Progenitor cell of endocrine pancreas (in vitro differentiated cells): Measurements from ENCODE around the gene SNX21. TPM values are rescaled to one million over a fixed set of nuclear protein-coding genes. Genes with fewer than 3 reads are reported as not detected.
"Not testable (repeated sequence)": the region's sequence is repeated elsewhere in the genome, so short reads cannot be mapped to it uniquely, and the experiment has no call there.

Experiments
- DNase-seq: peaks from one replicate; pipeline ENCODE4 v3.0.0; 2021; ENCODE audit warnings: low spot score; ENCODE audit not compliant: unreplicated experiment
- H3K27ac Mint-ChIP-seq: 2 replicates; pipeline ENCODE4 v1.8.0; 2021; ENCODE audit warnings: mild to moderate bottlenecking, moderate library complexity, mixed read lengths
- H3K27me3 Mint-ChIP-seq: 2 replicates; pipeline ENCODE4 v1.8.0; 2021; ENCODE audit warnings: mixed read lengths
- H3K36me3 Mint-ChIP-seq: 2 replicates; pipeline ENCODE4 v1.8.0; 2022; ENCODE audit warnings: mixed read lengths; ENCODE audit not compliant: insufficient read depth
- H3K4me1 Mint-ChIP-seq: 2 replicates; pipeline ENCODE4 v1.8.0; 2021; ENCODE audit warnings: low read depth, mixed read lengths
- H3K4me3 Mint-ChIP-seq: 2 replicates; pipeline ENCODE4 v1.8.0; 2021; ENCODE audit warnings: low read depth, mild to moderate bottlenecking, moderate library complexity, mixed read lengths
- H3K9me3 Mint-ChIP-seq: 2 replicates; pipeline ENCODE4 v1.8.0; 2021; ENCODE audit warnings: low read depth, mixed read lengths
- total RNA-seq: library from RNA; stranded (reverse); gene quantifications from 2 replicates; pipeline ENCODE4 v1.2.1, GENCODE V29; 2021
- TF ChIP-seq, protein P1 (sequence below): fragments of 200-600 bp; sonication (generic); IDR thresholded peaks from one replicate; pipeline ENCODE4 v1.5.0; 2021; ENCODE audit warnings: antibody characterized with exemption, mild to moderate bottlenecking; ENCODE audit not compliant: unreplicated experiment

SNX21 gene
- total RNA-seq, 1 donor from 2014 or later = 13.1 TPM

DNA sequence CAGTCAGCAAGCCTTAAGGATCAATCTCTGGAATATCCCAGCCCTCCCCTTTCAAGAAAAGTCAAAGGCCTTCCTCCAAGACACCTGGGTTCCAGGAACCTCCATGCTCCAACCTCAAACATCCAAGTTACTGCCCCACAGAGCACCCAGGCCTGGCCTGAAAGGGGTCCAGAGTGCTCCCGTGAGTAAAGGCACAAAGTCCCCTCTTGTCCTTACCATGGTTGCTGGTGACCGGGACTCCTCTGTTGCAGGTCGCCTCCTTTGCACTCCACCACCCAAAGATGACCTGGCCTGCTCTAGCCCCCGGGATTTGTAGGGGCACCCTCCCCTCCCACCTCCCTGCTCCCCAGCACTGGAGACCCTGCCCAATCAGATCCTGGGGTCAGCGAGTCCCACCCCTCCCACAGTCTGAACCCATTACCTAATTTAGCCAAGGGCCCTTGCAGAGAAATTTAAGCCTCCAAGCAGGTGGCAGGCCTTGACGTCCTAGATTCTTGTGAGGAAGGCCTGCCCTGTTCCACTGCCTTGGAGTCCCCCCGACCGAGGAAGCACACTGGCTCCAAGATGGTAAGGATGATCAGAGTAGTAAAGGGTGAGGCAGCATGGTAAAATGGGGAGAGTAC is 6.5 kb upstream of the SNX21 start, which contains the start of gene TNNC2:
TNNC2 (minus strand) TSS at position 283 of the 623 bp plus-strand sequence; CDS start at position 219, 64 bp downstream.
- Mint-ChIP-seq H3K4me3 (no peak within 1 kb of the TSS), H3K36me3 (no peaks in the 10 kb centered on the region), H3K27ac (no peak within 1 kb of the TSS), H3K9me3 (no peaks in the 10 kb centered on the region), H3K27me3 (peaks cover 27% of the 10 kb centered on the region), H3K4me1 (no peaks in the 10 kb centered on the region)
- no peak for DNase-seq
- TF ChIP-seq, protein P1, sequence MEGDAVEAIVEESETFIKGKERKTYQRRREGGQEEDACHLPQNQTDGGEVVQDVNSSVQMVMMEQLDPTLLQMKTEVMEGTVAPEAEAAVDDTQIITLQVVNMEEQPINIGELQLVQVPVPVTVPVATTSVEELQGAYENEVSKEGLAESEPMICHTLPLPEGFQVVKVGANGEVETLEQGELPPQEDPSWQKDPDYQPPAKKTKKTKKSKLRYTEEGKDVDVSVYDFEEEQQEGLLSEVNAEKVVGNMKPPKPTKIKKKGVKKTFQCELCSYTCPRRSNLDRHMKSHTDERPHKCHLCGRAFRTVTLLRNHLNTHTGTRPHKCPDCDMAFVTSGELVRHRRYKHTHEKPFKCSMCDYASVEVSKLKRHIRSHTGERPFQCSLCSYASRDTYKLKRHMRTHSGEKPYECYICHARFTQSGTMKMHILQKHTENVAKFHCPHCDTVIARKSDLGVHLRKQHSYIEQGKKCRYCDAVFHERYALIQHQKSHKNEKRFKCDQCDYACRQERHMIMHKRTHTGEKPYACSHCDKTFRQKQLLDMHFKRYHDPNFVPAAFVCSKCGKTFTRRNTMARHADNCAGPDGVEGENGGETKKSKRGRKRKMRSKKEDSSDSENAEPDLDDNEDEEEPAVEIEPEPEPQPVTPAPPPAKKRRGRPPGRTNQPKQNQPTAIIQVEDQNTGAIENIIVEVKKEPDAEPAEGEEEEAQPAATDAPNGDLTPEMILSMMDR = no peak

DNA sequence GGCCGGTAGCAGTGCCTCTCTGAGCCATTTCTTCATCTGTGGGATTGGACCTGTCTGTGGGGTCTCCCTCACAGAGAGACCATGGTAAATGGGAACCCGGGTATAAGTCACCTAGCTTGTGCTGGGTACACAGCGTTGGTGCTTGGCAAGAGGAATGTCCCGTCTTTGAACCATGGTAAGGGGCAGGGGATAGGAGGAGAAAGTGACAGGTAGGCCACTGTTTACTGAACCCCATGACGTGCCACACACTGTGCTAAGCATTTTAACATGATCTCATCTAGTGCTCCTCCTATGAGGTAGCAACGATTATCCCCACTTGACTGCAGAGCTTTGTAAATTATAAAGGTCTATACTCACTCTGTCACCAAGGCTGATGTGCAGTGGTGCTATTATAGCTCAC is 5.9 kb upstream of the SNX21 start:
- Mint-ChIP-seq H3K4me1 (no peaks in the 10 kb centered on the region), H3K9me3 (no peaks in the 10 kb centered on the region), H3K27me3 (peaks cover 23% of the 10 kb centered on the region), H3K27ac (no peak overlapping the region), H3K4me3 (no peak overlapping the region), H3K36me3 (no peaks in the 10 kb centered on the region)
- TF ChIP-seq, protein P1 = no peak
- DNase-seq = no peak

DNA sequence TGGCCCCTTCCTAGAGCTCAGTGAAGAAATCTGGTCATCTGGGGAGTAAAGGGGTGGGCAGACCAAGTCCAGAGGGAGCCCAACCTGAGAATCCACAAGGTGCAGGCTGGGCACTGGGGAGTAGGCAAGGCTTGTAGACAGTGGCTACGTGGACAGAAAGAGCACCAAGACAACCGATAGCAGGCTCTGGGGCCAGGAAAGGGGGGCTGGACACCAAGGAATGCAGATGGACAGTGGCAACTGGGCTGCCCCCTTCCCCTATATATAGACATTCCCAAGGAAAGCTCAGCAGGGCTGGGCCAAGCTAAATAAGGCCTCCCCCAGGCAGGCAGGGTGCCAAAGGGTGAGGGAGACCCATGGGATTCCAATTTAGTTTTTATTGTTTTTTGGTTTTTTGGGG is 5.0 kb upstream of the SNX21 start:
- TF ChIP-seq, protein P1 = no peak
- Mint-ChIP-seq H3K27me3 (peaks cover 16% of the 10 kb centered on the region), H3K36me3 (no peaks in the 10 kb centered on the region), H3K4me3 (no peak overlapping the region), H3K9me3 (no peaks in the 10 kb centered on the region), H3K27ac (no peak overlapping the region), H3K4me1 (peaks cover 4% of the 10 kb centered on the region)
- no peak for DNase-seq

DNA sequence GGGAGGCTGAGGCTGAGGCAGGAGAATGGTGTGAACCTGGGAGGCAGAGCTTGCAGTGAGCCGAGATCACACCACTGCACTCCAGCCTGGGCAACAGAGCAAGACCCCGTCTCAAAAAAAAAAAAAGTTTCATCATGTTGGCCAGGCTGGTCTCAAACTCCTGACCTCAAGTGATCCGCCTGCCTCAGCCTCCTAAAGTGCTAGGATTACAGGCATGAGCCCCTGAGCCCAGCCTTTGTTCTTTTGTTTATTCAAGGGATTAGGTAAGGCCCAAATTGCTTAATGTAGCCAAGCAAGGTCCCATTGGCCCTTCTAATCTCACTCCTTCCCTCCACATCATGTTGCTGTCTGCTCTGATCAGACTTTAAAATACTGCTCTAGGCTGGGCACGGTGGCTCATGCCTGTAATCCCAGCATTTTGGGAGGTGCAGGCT is 3.9 kb upstream of the SNX21 start:
- H3K4me3 Mint-ChIP-seq, H3K9me3 Mint-ChIP-seq, H3K4me1 Mint-ChIP-seq, H3K27ac Mint-ChIP-seq, H3K36me3 Mint-ChIP-seq, H3K27me3 Mint-ChIP-seq, DNase-seq: not testable (repeated sequence)

DNA sequence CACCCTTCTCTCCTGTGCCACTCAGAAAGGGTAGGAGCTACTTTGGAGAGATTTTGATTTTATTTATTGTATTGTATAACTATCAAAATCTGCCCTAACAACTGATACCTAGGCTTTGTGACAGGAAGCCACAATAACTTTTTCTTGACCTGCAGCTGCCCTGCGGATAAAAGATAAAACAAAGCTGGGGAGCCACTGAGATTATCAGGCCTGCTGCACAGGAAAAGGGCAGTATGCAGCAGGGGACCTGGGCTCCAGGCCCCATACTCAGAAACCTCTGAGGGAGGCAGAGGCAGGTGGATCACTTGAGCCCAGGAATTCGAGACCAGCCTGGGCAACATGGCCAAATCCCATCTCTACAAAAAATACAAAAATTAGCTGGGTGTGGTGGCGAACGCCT is 980 bp upstream of the SNX21 start:
- TF ChIP-seq, protein P1 = no peak
- Mint-ChIP-seq H3K4me3 (peak overlapping the region; percentile 68), H3K4me1 (peaks cover 4% of the 10 kb centered on the region), H3K27me3 (peaks cover 3% of the 10 kb centered on the region), H3K27ac (peak overlapping the region; percentile 86), H3K36me3 (peaks cover 2% of the 10 kb centered on the region), H3K9me3 (no peaks in the 10 kb centered on the region)
- no peak for DNase-seq
